ENCODE data around the gene CLIP1. TPM values are rescaled to one million over a fixed set of nuclear protein-coding genes. Genes with fewer than 3 reads are reported as not detected.

The CLIP1 gene
- total RNA-seq, 1 donor, result 103 TPM

GRCh38 chr12:122306407-122306806 is 116.1 kb downstream of the CLIP1 start:
- no peak for DNase-seq (ENCODE audit: insufficient read length, low spot score, missing footprints)
- H3K79me2 ChIP-seq (ENCODE audit: insufficient read depth, low read length), result no peaks in the 10 kb centered on the region
- H3K4me2 ChIP-seq (ENCODE audit: insufficient read depth, low read length), result no peak overlapping the region
- TF ChIP-seq, protein P1, sequence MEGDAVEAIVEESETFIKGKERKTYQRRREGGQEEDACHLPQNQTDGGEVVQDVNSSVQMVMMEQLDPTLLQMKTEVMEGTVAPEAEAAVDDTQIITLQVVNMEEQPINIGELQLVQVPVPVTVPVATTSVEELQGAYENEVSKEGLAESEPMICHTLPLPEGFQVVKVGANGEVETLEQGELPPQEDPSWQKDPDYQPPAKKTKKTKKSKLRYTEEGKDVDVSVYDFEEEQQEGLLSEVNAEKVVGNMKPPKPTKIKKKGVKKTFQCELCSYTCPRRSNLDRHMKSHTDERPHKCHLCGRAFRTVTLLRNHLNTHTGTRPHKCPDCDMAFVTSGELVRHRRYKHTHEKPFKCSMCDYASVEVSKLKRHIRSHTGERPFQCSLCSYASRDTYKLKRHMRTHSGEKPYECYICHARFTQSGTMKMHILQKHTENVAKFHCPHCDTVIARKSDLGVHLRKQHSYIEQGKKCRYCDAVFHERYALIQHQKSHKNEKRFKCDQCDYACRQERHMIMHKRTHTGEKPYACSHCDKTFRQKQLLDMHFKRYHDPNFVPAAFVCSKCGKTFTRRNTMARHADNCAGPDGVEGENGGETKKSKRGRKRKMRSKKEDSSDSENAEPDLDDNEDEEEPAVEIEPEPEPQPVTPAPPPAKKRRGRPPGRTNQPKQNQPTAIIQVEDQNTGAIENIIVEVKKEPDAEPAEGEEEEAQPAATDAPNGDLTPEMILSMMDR (IDR thresholded peaks at IDR 0.05; ENCODE audit: extremely low read depth, low read depth, low read length), result no peak
- no peak overlapping the region for H2AFZ ChIP-seq (ENCODE audit: low read length)
- H4K20me1 ChIP-seq (ENCODE audit: insufficient read depth, low read length), result peaks cover 7% of the 10 kb centered on the region
- H3K36me3 ChIP-seq (ENCODE audit: insufficient read depth, low read length), result peaks cover 36% of the 10 kb centered on the region
- H3K9me3 ChIP-seq (ENCODE audit: low read depth, low read length), result no peaks in the 10 kb centered on the region
- peaks cover 11% of the 10 kb centered on the region for H3K4me1 ChIP-seq (ENCODE audit: insufficient read depth, low read length)
- no peak overlapping the region for H3K4me3 ChIP-seq (ENCODE audit: insufficient read depth, low read length)
- no peak overlapping the region for H3K27ac ChIP-seq (ENCODE audit: low read depth, low read length)
- H3K27me3 ChIP-seq (ENCODE audit: insufficient read depth, low read length), result no peaks in the 10 kb centered on the region

- peaks cover 33% of the 10 kb centered on the region for H3K36me3 ChIP-seq (ENCODE audit: insufficient read depth, low read length)
- H3K4me3 ChIP-seq (ENCODE audit: insufficient read depth, low read length), result no peak overlapping the region
- TF ChIP-seq, protein P1 (IDR thresholded peaks at IDR 0.05; ENCODE audit: extremely low read depth, low read depth, low read length), result no peak
- H3K4me1 ChIP-seq (ENCODE audit: insufficient read depth, low read length), result peaks cover 16% of the 10 kb centered on the region
- no peaks in the 10 kb centered on the region for H3K79me2 ChIP-seq (ENCODE audit: insufficient read depth, low read length)
- peaks cover 7% of the 10 kb centered on the region for H4K20me1 ChIP-seq (ENCODE audit: insufficient read depth, low read length)
- no peak overlapping the region for H3K4me2 ChIP-seq (ENCODE audit: insufficient read depth, low read length)
- no peaks in the 10 kb centered on the region for H3K27me3 ChIP-seq (ENCODE audit: insufficient read depth, low read length)
- DNase-seq (ENCODE audit: insufficient read length, low spot score, missing footprints), result no peak
- peak overlapping the region; percentile 8 for H3K27ac ChIP-seq (ENCODE audit: low read depth, low read length)
- H2AFZ ChIP-seq (ENCODE audit: low read length), result no peak overlapping the region
- no peaks in the 10 kb centered on the region for H3K9me3 ChIP-seq (ENCODE audit: low read depth, low read length)
Measured at GRCh38 chr12:122304924-122305323, 117.5 kb downstream of the CLIP1 start.

DNA sequence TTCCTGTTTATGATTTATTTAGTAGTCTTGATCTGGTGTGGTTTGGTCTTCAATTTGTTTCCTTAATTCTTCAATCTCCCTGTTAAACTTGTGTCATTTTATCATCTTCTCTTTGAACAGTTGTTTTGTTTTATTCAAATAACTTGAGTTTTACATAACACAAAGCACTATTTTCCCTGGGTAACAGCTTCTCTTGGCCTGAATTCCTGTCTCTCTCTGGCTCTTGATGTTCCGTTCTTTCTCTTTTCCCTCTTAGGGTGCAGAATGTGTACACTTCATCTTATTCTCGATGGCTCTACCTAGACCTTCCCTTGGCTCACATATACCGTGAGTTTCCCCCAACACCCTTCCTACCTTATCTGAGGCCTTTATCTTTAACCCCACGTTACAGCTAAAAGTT is 119.4 kb downstream of the CLIP1 start:
- H3K27me3 ChIP-seq (ENCODE audit: insufficient read depth, low read length), result no peaks in the 10 kb centered on the region
- DNase-seq (ENCODE audit: insufficient read length, low spot score, missing footprints), result no peak
- no peaks in the 10 kb centered on the region for H3K9me3 ChIP-seq (ENCODE audit: low read depth, low read length)
- no peak overlapping the region for H3K4me2 ChIP-seq (ENCODE audit: insufficient read depth, low read length)
- H3K79me2 ChIP-seq (ENCODE audit: insufficient read depth, low read length), result no peaks in the 10 kb centered on the region
- peaks cover under 1% of the 10 kb centered on the region for H4K20me1 ChIP-seq (ENCODE audit: insufficient read depth, low read length)
- H3K27ac ChIP-seq (ENCODE audit: low read depth, low read length), result no peak overlapping the region
- H3K36me3 ChIP-seq (ENCODE audit: insufficient read depth, low read length), result peaks cover 36% of the 10 kb centered on the region
- H2AFZ ChIP-seq (ENCODE audit: low read length), result no peak overlapping the region
- TF ChIP-seq, protein P1 (IDR thresholded peaks at IDR 0.05; ENCODE audit: extremely low read depth, low read depth, low read length), result no peak
- H3K4me3 ChIP-seq (ENCODE audit: insufficient read depth, low read length), result no peak overlapping the region
- peaks cover 6% of the 10 kb centered on the region for H3K4me1 ChIP-seq (ENCODE audit: insufficient read depth, low read length)

DNA sequence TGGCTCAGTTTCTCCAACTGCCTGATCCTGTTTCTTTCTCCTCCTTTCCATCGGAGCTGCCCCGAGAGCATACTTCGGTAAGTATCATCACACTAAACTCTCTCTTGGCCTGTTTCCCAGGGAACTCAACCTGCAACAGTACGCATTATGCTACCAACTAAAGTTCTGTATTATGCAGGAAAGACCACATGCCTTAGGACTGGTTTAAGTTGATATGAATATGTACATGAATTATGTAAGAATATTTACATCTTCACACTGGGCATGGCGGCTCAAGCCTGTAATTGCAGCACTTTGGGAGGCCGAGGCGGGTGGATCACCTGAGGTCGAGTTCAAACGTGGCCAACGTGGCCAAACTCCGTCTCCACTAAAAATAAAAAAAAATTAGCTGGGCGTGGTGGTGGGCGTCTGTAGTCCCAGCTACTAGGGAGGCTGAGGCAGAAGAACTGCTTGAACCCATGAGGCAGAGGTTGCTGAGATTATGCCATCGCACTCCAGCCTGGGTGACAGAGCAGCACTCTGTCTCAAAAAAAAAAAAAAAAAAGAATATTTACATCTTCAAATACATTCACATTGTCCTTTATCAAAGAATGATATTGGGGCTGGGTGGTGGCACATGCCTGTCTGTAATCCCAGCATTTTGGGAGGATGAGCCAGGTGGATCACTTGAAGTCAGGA is 124.3 kb downstream of the CLIP1 start:
- Histone ChIP-seq H3K27me3 (ENCODE audit: insufficient read depth, low read length) (no peaks in the 10 kb centered on the region), H3K27ac (ENCODE audit: low read depth, low read length) (no peak overlapping the region), H3K4me3 (ENCODE audit: insufficient read depth, low read length) (no peak overlapping the region), H3K4me1 (ENCODE audit: insufficient read depth, low read length) (peaks cover 5% of the 10 kb centered on the region), H3K36me3 (ENCODE audit: insufficient read depth, low read length) (peaks cover 40% of the 10 kb centered on the region), H4K20me1 (ENCODE audit: insufficient read depth, low read length) (no peaks in the 10 kb centered on the region), H3K4me2 (ENCODE audit: insufficient read depth, low read length) (no peak overlapping the region), H3K9me3 (ENCODE audit: low read depth, low read length) (no peaks in the 10 kb centered on the region), H2AFZ (ENCODE audit: low read length) (no peak overlapping the region), H3K79me2 (ENCODE audit: insufficient read depth, low read length) (no peaks in the 10 kb centered on the region)
- no peak for DNase-seq (ENCODE audit: insufficient read length, low spot score, missing footprints)
- TF ChIP-seq, protein P1 (IDR thresholded peaks at IDR 0.05; ENCODE audit: extremely low read depth, low read depth, low read length), result no peak

All from osteoblast (primary cell).